CD4-positive, alpha-beta T cell (primary cell): ENCODE measurements around the gene PSEN1. TPM values are rescaled to one million over a fixed set of nuclear protein-coding genes. Genes with fewer than 3 reads are reported as not detected.

Experiments
- ATAC-seq: fragments of 200-7000 bp; cut with Tn5 transposase; one replicate; pipeline ENCODE4 v1.10.0; 2022; ENCODE audit warnings: mild to moderate bottlenecking; ENCODE audit not compliant: poor library complexity
- CTCF ChIA-PET: fragments of 350-600 bp; sonication (Branson Sonifier 250); formaldehyde crosslinking; loops from one replicate; lab custom pipeline; 2021; ENCODE audit warnings: antibody characterized with exemption, inconsistent platforms; lab: Charles Lee
- POLR2A ChIA-PET: fragments of 350-600 bp; sonication (Branson Sonifier 250); formaldehyde crosslinking; loops from one replicate; lab custom pipeline; 2021; ENCODE audit warnings: antibody characterized with exemption, inconsistent platforms; lab: Charles Lee
- DNase-seq, 14 experiments: peaks; one replicate each; pipeline ENCODE4 v3.0.0-alpha.2; 2013 to 2020; ENCODE audit warnings: mixed read lengths in 2 of 14
- H3K27ac ChIP-seq, 2 donors: one replicate each; pipeline versions ENCODE4 v1.5.1 to v1.7.0; 2013; ENCODE audit warnings: low read length in 2 of 2, low read depth in 1 of 2, mild to moderate bottlenecking in 1 of 2
- H3K27me3 ChIP-seq, 2 experiments: 1 replicate in 1 of 2; 2 replicates in 1 of 2; pipeline versions ENCODE4 v1.6.1 to v1.7.0; 2013; ENCODE audit warnings: low read length in 2 of 2, control low read depth in 1 of 2, mild to moderate bottlenecking in 1 of 2, moderate library complexity in 1 of 2; ENCODE audit not compliant: insufficient read depth in 2 of 2, control insufficient read depth in 1 of 2
- H3K36me3 ChIP-seq: one replicate; pipeline ENCODE4 v1.6.1; 2013; ENCODE audit warnings: low read length, control low read depth; ENCODE audit not compliant: insufficient read depth
- H3K4me1 ChIP-seq: one replicate; pipeline ENCODE4 v1.6.1; 2013; ENCODE audit warnings: low read length, control low read depth; ENCODE audit not compliant: insufficient read depth
- H3K4me3 ChIP-seq: one replicate; pipeline ENCODE4 v1.5.1; 2013; ENCODE audit warnings: mild to moderate bottlenecking, low read length, moderate library complexity
- H3K9me3 ChIP-seq, 2 experiments: 1 replicate in 1 of 2; 2 replicates in 1 of 2; pipeline versions ENCODE4 v1.6.1 to v1.7.0; 2013; ENCODE audit warnings: low read length in 2 of 2, mild to moderate bottlenecking in 2 of 2, control low read depth in 1 of 2, moderate library complexity in 1 of 2; ENCODE audit not compliant: control insufficient read depth in 1 of 2, insufficient read depth in 1 of 2
- H3K27ac Mint-ChIP-seq: one replicate; pipeline ENCODE4 v1.8.0; 2020; ENCODE audit warnings: mixed read lengths
- H3K27me3 Mint-ChIP-seq: one replicate; pipeline ENCODE4 v1.8.0; 2021; ENCODE audit warnings: mixed read lengths
- H3K36me3 Mint-ChIP-seq: one replicate; pipeline ENCODE4 v1.8.0; 2021; ENCODE audit warnings: low read depth, mixed read lengths
- H3K4me1 Mint-ChIP-seq: one replicate; pipeline ENCODE4 v1.8.0; 2021; ENCODE audit warnings: low read depth, mixed read lengths
- H3K4me3 Mint-ChIP-seq: one replicate; pipeline ENCODE4 v1.8.0; 2020; ENCODE audit warnings: mild to moderate bottlenecking, mixed read lengths
- H3K9me3 Mint-ChIP-seq: one replicate; pipeline ENCODE4 v1.8.0; 2020; ENCODE audit warnings: mixed read lengths
- CTCF ChIP-seq: fragments of 200-600 bp; IDR thresholded peaks from one replicate; pipeline ENCODE4 v1.8.0; 2022; ENCODE audit warnings: antibody characterized with exemption, mild to moderate bottlenecking
- intact Hi-C, 2 experiments: fragments of 100-400 bp; cut with DNase I in 1 of 2; cut with micrococcal nuclease in 1 of 2; formaldehyde crosslinking; loops; one replicate each; pipeline versions ENCODE4 v1.15.1 to v1.9.0; 2023 to 2025; cut with DNase I, micrococcal nuclease
- total RNA-seq, 174 experiments: library from RNA in 2 of 174; stranded (reverse) in 2 of 174; gene quantifications; one replicate each; pipeline ENCODE4 v1.2.3 and lab custom pipeline; 2021 to 2026

Gene PSEN1
- total RNA-seq, 2 experiments from 2014 or later = 27.1 to 28.3 TPM

GRCh38 chr14:73143003-73143402 lies 6.7 kb downstream of the PSEN1 start:
- peaks cover 10% of the 10 kb centered on the region for H3K36me3 ChIP-seq
- peaks cover 26% of the 10 kb centered on the region for H3K4me1 ChIP-seq
- DNase-seq (no peak), ATAC-seq (no peak)
- no peak overlapping the region for H3K27ac ChIP-seq
- Mint-ChIP-seq H3K27ac (peak overlapping the region; percentile 39), H3K4me1 (peaks cover 39% of the 10 kb centered on the region), H3K27me3 (no peaks in the 10 kb centered on the region), H3K9me3 (no peaks in the 10 kb centered on the region), H3K36me3 (peaks cover 34% of the 10 kb centered on the region), H3K4me3 (no peak overlapping the region)
- intact Hi-C loops = no loop called here
- no peak for TF ChIP-seq CTCF
- no peaks in the 10 kb centered on the region for H3K27me3 ChIP-seq
- ChIA-PET POLR2A (no interaction called here), CTCF (no interaction called here)
- H3K4me3 ChIP-seq = no peak overlapping the region
- no peaks in the 10 kb centered on the region for H3K9me3 ChIP-seq

- intact Hi-C loops = no loop called here
- Histone ChIP-seq H3K9me3 (no peaks in the 10 kb centered on the region), H3K27me3 (no peaks in the 10 kb centered on the region), H3K4me3 (no peak overlapping the region), H3K4me1 (peaks cover 26% of the 10 kb centered on the region), H3K27ac (no peak overlapping the region), H3K36me3 (peaks cover 16% of the 10 kb centered on the region)
- Mint-ChIP-seq H3K4me1 (peaks cover 39% of the 10 kb centered on the region), H3K36me3 (peaks cover 40% of the 10 kb centered on the region), H3K27me3 (no peaks in the 10 kb centered on the region), H3K9me3 (no peaks in the 10 kb centered on the region), H3K4me3 (no peak overlapping the region), H3K27ac (peak overlapping the region; percentile 39)
- ChIA-PET POLR2A (no interaction called here), CTCF (no interaction called here)
- ATAC-seq (no peak), DNase-seq (no peak)
- TF ChIP-seq CTCF = no peak
These were observed 7.3 kb downstream of the PSEN1 start for GRCh38 chr14:73143617-73144016.

- Histone ChIP-seq H3K4me3 (no peak overlapping the region), H3K27ac (no peak overlapping the region), H3K4me1 (peaks cover 26% of the 10 kb centered on the region), H3K9me3 (no peaks in the 10 kb centered on the region), H3K36me3 (peaks cover 33% of the 10 kb centered on the region), H3K27me3 (no peaks in the 10 kb centered on the region)
- intact Hi-C loops = no loop called here
- Mint-ChIP-seq H3K36me3 (peaks cover 57% of the 10 kb centered on the region), H3K27ac (no peak overlapping the region), H3K4me3 (no peak overlapping the region), H3K27me3 (no peaks in the 10 kb centered on the region), H3K4me1 (peaks cover 39% of the 10 kb centered on the region), H3K9me3 (no peaks in the 10 kb centered on the region)
- no peak for DNase-seq
- TF ChIP-seq CTCF = no peak
- ATAC-seq = no peak
- ChIA-PET POLR2A (interaction anchor here (0.9 to 1.0 kb wide), 2 partner anchors 87 to 314 kb away, joined by 3 read pairs; partner anchors contain the start of gene RBM25), CTCF (no interaction called here)
These were observed 9.1 kb downstream of the PSEN1 start for GRCh38 chr14:73145371-73145770.
